Activated T-helper 2 cell treated with anti-CD3 and anti-CD28 coated beads, Interferon-gamma antibody, Interleukin-2, Interleukin-4, amounts not matched to agents 10 μg/mL and 5 μg/mL and 100 μg/mL, durations not matched to agents 14 hours and 24 hours and 36 hours (primary cell): Measurements from ENCODE around the gene ASAH2B. TPM values are rescaled to one million over a fixed set of nuclear protein-coding genes. Genes with fewer than 3 reads are reported as not detected.
"Not testable (repeated sequence)": the region's sequence is repeated elsewhere in the genome, so short reads cannot be mapped to it uniquely, and the experiment has no call there.

Experiments used
- DNase-seq: peaks from one replicate; pipeline ENCODE4 v3.0.0; 2021; ENCODE audit warnings: low spot score
- H3K27ac Mint-ChIP-seq: one replicate; pipeline ENCODE4 v1.8.0; 2021; ENCODE audit warnings: mixed read lengths
- H3K27me3 Mint-ChIP-seq: one replicate; pipeline ENCODE4 v1.8.0; 2021; ENCODE audit warnings: low read depth, mixed read lengths
- H3K36me3 Mint-ChIP-seq: one replicate; pipeline ENCODE4 v1.8.0; 2021; ENCODE audit warnings: low read depth, mixed read lengths
- H3K4me1 Mint-ChIP-seq: one replicate; pipeline ENCODE4 v1.8.0; 2021; ENCODE audit warnings: low read depth, mixed read lengths
- H3K4me3 Mint-ChIP-seq: one replicate; pipeline ENCODE4 v1.8.0; 2021; ENCODE audit warnings: low read depth, mild to moderate bottlenecking, moderate library complexity, mixed read lengths
- H3K9me3 Mint-ChIP-seq: one replicate; pipeline ENCODE4 v1.8.0; 2021; ENCODE audit warnings: mixed read lengths
- intact Hi-C: fragments of 100-400 bp; cut with micrococcal nuclease; formaldehyde crosslinking; loops from one replicate; pipeline ENCODE4 v1.15.1; 2023
- total RNA-seq: library from RNA; stranded (reverse); gene quantifications from 2 replicates; pipeline ENCODE4 v1.2.3, GENCODE V29; 2022

Gene ASAH2B
- total RNA-seq, 1 donor from 2014 or later, result 2.6 TPM

DNA sequence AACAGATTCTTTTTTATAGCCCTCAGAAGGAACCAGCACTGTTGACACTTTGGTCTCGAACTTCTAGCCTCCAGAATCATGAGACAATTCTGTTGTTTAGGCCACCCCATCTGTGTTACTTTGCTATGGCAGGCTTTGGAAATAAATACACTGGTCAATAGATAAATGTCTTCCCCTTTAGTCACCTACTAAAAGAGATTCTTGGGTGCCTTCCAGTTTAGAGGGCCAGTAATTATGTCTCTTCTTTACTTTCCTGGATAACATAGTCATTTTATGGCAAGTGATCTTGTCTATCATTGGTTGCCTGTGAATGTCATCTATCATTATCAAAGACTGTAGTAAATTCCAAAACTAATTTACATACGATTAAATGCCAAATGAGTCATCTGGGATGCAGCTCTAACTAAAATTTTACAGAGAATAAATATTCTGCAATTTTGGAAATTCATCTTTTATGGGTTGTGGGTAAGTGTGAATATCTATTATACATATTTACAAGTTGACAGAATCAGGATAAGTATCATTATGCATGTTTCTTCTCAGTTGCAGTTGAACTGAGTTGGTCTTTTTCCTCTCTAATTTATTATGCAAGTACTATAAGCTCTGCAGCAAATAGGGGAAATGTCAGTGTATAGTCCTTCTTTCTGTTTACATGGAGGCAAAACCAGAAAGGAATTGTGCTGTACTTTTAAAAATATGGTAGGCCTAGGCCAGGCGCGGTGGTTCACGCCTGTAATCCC lies 27.2 kb downstream of the ASAH2B start:
- H3K27me3 Mint-ChIP-seq, intact Hi-C loops, H3K4me1 Mint-ChIP-seq, H3K4me3 Mint-ChIP-seq, H3K36me3 Mint-ChIP-seq, H3K27ac Mint-ChIP-seq, DNase-seq, H3K9me3 Mint-ChIP-seq: not testable (repeated sequence)

DNA sequence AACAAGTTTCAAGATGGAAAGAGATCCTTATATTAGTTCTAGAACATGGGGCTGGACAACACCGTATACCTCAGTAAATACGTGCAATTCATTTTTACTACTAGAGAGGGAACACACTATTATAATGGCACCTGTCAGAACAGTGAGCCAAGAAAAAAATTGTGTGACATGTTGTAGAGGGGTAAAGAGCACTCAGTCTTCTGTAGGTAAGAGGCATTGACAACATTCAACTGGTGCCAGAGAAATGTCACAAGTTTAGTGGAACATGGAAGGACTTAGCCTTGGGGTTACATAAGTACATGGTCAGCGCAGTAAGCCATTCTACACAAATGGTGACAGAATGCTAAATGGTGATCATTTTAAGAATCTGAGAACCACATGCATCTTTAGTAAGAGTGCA lies 32.3 kb downstream of the ASAH2B start:
- H3K27me3 Mint-ChIP-seq, DNase-seq, H3K27ac Mint-ChIP-seq, intact Hi-C loops, H3K4me3 Mint-ChIP-seq, H3K9me3 Mint-ChIP-seq, H3K4me1 Mint-ChIP-seq, H3K36me3 Mint-ChIP-seq: not testable (repeated sequence)

GRCh38 chr10:50774868-50775267 lies 35.1 kb downstream of the ASAH2B start:
- intact Hi-C loops, H3K27me3 Mint-ChIP-seq, H3K4me1 Mint-ChIP-seq, H3K9me3 Mint-ChIP-seq, H3K4me3 Mint-ChIP-seq, H3K27ac Mint-ChIP-seq, H3K36me3 Mint-ChIP-seq, DNase-seq: not testable (repeated sequence)

- H3K4me1 Mint-ChIP-seq, DNase-seq, intact Hi-C loops, H3K4me3 Mint-ChIP-seq, H3K9me3 Mint-ChIP-seq, H3K27me3 Mint-ChIP-seq, H3K27ac Mint-ChIP-seq, H3K36me3 Mint-ChIP-seq: not testable (repeated sequence)
Observed at GRCh38 chr10:50780036-50780435, 40.3 kb downstream of the ASAH2B start.

DNA sequence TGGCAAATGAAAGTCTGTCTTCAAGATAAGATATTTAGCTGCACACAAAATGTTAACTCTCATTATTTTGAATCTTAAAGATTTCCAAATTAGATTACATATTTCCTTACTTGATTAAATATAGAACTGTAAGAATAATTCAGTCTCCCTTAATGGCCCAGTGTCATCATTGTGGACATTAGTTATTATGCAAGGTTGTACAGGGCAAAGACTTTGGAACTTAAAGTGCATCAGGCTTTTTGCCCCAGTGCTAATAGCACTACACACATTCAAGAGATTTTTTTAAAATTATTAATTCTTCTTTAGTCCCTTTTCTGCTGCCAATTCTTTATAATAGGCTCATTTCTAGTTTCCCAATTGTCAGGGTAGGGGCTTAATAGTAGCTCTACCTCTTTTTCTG lies 42.3 kb downstream of the ASAH2B start:
- H3K4me3 Mint-ChIP-seq, H3K27me3 Mint-ChIP-seq, intact Hi-C loops, H3K27ac Mint-ChIP-seq, H3K9me3 Mint-ChIP-seq, H3K4me1 Mint-ChIP-seq, DNase-seq, H3K36me3 Mint-ChIP-seq: not testable (repeated sequence)

DNA sequence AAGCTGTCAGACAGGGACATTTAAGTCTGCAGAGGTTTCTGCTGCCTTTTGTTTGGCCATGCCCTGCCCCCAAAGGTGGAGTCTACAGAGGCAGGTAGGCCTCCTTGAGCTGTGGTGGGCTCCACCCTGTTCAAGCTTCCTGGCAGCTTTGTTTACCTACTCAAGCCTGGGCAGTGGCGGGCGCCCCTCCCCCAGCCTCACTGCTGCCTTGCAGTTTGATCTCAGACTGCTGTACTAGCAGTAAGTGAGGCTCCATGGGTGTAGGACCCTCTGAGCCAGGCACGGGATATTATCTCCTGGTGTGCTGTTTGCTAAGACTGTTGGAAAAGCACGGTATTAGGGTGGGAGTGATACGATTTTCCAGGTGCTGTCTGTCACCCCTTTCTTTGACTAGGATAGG lies 48.2 kb downstream of the ASAH2B start:
- intact Hi-C loops, H3K27me3 Mint-ChIP-seq, H3K27ac Mint-ChIP-seq, DNase-seq, H3K9me3 Mint-ChIP-seq, H3K4me1 Mint-ChIP-seq, H3K36me3 Mint-ChIP-seq, H3K4me3 Mint-ChIP-seq: not testable (repeated sequence)

GRCh38 chr10:50788951-50789945 lies 49.5 kb downstream of the ASAH2B start:
- intact Hi-C loops, result no loop called here
- no peak overlapping the region for H3K27ac Mint-ChIP-seq
- no peaks in the 10 kb centered on the region for H3K36me3 Mint-ChIP-seq
- no peak for DNase-seq
- H3K4me1 Mint-ChIP-seq, result no peaks in the 10 kb centered on the region
- no peaks in the 10 kb centered on the region for H3K9me3 Mint-ChIP-seq
- H3K27me3 Mint-ChIP-seq, result peaks cover 5% of the 10 kb centered on the region
- H3K4me3 Mint-ChIP-seq, result no peak overlapping the region

DNA sequence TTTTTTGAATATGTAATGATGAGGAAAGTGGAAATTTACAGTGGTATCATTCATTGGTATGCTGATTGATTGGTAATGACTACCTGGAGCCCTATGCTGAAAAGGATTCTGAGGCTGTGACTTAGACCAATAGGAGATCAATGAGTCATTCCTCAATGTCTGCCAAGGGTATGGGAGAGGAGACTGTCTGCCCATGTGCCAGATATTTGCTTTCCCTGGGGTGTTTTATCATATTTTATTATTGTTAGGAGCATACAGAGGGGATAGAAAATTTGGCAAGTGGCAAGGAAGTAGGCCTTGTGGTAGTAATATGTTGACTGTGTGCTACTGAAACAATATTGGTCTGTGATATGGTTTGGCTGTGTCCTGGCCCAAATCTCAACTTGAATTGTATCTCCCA lies 54.8 kb downstream of the ASAH2B start:
- H3K27me3 Mint-ChIP-seq, result peaks cover 7% of the 10 kb centered on the region
- no peaks in the 10 kb centered on the region for H3K36me3 Mint-ChIP-seq
- H3K9me3 Mint-ChIP-seq, result no peaks in the 10 kb centered on the region
- no peak overlapping the region for H3K4me3 Mint-ChIP-seq
- DNase-seq, result no peak
- H3K27ac Mint-ChIP-seq, result no peak overlapping the region
- intact Hi-C loops, result no loop called here
- no peaks in the 10 kb centered on the region for H3K4me1 Mint-ChIP-seq

GRCh38 chr10:50796693-50797092 lies 57.0 kb downstream of the ASAH2B start:
- no peak overlapping the region for H3K27ac Mint-ChIP-seq
- no peaks in the 10 kb centered on the region for H3K4me1 Mint-ChIP-seq
- intact Hi-C loops, result no loop called here
- no peak overlapping the region for H3K4me3 Mint-ChIP-seq
- H3K36me3 Mint-ChIP-seq, result no peaks in the 10 kb centered on the region
- H3K9me3 Mint-ChIP-seq, result no peaks in the 10 kb centered on the region
- H3K27me3 Mint-ChIP-seq, result peaks cover 15% of the 10 kb centered on the region
- DNase-seq, result no peak

DNA sequence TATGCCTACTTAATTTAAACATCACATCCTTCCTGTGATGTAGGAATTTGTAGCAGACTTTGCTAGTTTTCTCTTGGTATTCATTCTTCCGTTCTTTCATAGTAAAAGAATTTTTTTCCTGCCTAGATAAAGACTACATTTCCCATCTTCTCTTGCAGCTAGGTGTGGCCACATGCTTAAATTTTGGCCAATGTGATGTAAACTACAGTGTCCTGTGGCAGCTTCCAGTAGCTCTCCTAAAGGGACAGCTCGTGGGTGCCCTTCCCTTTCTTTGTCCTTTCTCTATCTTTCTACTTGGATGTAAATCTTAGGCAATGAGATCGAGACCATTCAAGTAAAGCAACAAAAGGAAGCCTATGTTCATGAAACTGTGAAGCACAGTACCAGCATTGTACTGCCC lies 58.6 kb downstream of the ASAH2B start:
- intact Hi-C loops, result no loop called here
- no peaks in the 10 kb centered on the region for H3K36me3 Mint-ChIP-seq

GRCh38 chr10:50799595-50799994 lies 59.9 kb downstream of the ASAH2B start:
- no peaks in the 10 kb centered on the region for H3K36me3 Mint-ChIP-seq
- H3K4me1 Mint-ChIP-seq, result no peaks in the 10 kb centered on the region
- intact Hi-C loops, result no loop called here
- H3K4me3 Mint-ChIP-seq, result no peak overlapping the region
- H3K27me3 Mint-ChIP-seq, result peaks cover 16% of the 10 kb centered on the region
- H3K9me3 Mint-ChIP-seq, result no peaks in the 10 kb centered on the region
- no peak overlapping the region for H3K27ac Mint-ChIP-seq
- no peak for DNase-seq

More for the DNA sequence above, 58.6 kb downstream of the ASAH2B start:
- no peak overlapping the region for H3K27ac Mint-ChIP-seq
- peaks cover 15% of the 10 kb centered on the region for H3K27me3 Mint-ChIP-seq
- no peak overlapping the region for H3K4me3 Mint-ChIP-seq
- DNase-seq, result no peak
- no peaks in the 10 kb centered on the region for H3K4me1 Mint-ChIP-seq
- no peaks in the 10 kb centered on the region for H3K9me3 Mint-ChIP-seq

DNA sequence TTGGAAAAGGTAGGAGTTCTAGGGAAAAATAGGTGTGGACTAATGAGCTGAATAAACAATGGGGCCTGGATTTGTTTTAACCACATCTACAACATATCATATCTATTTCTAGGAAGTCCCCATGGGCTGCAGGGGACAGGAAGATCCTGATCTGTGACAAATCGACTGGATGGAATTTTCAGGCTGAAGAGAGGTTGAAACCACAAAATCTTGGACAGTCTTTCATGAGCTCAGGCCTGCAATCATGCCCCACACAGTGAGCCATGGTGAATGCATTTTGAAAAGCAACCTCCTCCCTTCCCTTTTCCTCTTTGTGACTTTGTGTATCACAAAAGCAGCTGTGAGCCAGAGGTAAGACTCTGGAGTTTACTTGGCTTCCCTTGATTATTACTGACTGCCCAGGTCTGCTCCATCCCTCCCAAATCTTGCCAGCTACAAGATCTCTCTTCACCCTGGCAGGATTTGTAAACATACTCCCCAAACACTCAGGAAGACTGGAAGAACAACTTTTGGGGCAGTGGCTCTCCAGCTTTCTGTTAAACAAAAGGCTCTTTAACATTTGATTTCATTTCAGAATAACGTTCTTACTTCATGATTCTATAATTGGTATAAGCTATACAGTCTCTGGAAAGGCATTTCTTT lies 66.4 kb downstream of the ASAH2B start:
- H3K9me3 Mint-ChIP-seq, result no peaks in the 10 kb centered on the region
- intact Hi-C loops, result no loop called here
- no peak for DNase-seq
- no peak overlapping the region for H3K27ac Mint-ChIP-seq
- H3K4me1 Mint-ChIP-seq, result no peaks in the 10 kb centered on the region
- no peak overlapping the region for H3K4me3 Mint-ChIP-seq
- H3K27me3 Mint-ChIP-seq, result peaks cover 11% of the 10 kb centered on the region
- no peaks in the 10 kb centered on the region for H3K36me3 Mint-ChIP-seq
